Subcutaneous adipose tissue (tissue), 4 donors: Measurements from ENCODE around the gene PFDN6. TPM values are rescaled to one million over a fixed set of nuclear protein-coding genes. Genes with fewer than 3 reads are reported as not detected.

Experiments
- CTCF ChIP-seq: fragments of 450-650 bp; IDR thresholded peaks from one replicate; pipeline ENCODE4 v1.5.1; 2016; ENCODE audit warnings: low read depth, mild to moderate bottlenecking, control low read depth, antibody characterized with exemption, moderate library complexity
- total RNA-seq, 4 donors: library from RNA; depleted of rRNA; stranded (reverse); fragments of >200 nt; gene quantifications; one replicate each; pipeline ENCODE4 v1.1.0, GENCODE V29; 2016

Gene PFDN6
- total RNA-seq, 4 donors from 2014 or later, result 17.1 to 31.0 (median 23.4) TPM

GRCh38 chr6:33318426-33319073 is 29.1 kb downstream of the PFDN6 start:
- TF ChIP-seq CTCF, result no peak

- TF ChIP-seq CTCF, result no peak
These were observed 30.5 kb downstream of the PFDN6 start for GRCh38 chr6:33319939-33320314.

DNA sequence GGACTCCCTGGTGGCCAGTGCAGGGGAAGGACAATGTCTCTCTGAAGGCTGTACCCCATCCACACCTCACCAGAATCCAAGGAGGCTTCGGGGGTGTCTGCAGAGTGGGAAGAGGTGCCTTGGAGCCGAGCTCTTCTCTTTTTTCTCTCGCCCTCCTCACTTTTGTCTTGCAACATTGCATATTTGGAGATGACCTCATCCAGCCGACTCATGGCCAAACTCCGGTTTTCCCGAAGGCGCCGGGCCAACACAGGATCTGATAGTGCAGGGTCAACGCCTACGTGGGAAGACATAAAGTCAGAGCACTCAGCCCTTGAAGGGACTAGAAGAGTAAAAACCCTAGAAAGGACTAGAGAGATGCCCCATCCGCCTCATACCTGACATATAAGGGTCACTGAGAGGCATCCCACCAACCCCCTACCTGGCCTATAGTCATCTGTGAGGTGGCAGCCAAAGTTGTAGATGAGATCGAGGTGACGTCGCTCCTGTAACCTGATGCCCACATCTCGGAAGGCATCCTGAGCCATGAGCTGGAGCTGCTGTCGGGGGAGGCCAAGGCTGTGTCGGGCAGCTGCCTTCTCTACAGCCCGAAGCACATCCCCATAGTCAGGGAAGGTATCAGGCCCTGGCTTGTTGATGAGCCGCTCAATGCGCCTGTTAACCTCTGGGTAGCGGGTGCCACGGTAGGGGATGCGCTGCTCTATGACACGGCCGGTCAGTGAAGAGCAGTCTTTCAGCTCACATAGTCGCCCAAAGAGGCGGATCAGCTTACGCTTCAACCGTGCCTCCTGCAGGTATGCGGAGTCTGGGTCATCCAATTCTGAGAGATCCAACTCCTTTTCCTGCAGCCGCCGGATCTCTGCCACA is 31.1 kb downstream of the PFDN6 start:
- no peak for TF ChIP-seq CTCF

GRCh38 chr6:33321227-33321626 is 31.8 kb downstream of the PFDN6 start:
- no peak for TF ChIP-seq CTCF

DNA sequence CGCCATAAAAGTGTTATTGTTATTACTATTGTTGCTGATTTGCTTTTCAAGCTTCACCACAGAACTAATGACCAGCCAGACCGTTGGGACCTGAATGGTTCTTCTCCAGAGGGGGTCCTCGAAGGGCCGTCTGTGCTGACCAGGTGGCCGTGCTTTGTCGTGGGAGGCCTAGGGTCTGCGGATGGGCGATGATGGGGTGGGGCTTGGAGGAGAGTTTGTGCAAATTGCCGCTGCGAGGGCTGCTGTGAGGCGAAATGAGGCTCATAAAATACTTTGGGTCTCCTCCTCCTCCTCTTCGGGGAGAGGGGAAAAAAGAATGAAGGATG is 34.2 kb downstream of the PFDN6 start:
- no peak for TF ChIP-seq CTCF

- TF ChIP-seq CTCF, result no peak
These were observed 34.7 kb downstream of the PFDN6 start for GRCh38 chr6:33324125-33324524.

DNA sequence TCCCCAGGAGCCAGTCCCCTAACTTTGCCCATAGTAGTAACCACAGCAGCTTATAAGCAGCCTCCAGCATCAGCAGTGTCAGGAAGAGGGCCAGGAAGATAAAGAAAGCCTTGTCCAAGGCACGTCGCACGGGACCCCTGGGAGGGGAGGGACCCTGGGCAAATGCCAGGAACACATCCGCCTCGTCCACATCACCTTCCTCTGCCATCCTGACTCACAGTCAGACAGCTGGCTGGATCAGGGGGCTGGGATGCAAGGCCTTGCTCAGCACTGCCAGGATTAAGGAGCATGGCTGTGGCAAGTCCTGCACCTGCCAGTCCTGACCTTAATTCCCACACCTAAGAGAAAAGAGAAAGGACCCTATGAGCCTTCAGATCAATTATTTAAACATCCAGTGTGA is 39.7 kb downstream of the PFDN6 start:
- no peak for TF ChIP-seq CTCF
